Tibial artery (tissue), 4 donors: Measurements from ENCODE around the gene MSL1.
A peak's percentile ranks its signal among the peaks of the same experiment; 100 is the strongest.

Source experiments
- DNase-seq, 2 donors: peaks; one replicate each; pipeline ENCODE4 v3.0.0-alpha.2; 2019
- H3K27ac ChIP-seq, 2 donors: fragments of 200-600 bp; sonication (generic) in 1 of 2; 1 replicate in 1 of 2; 2 replicates in 1 of 2; pipeline ENCODE4 v1.5.1; 2018 to 2019; ENCODE audit warnings: mild to moderate bottlenecking in 1 of 2
- H3K27me3 ChIP-seq, 2 donors: fragments of 200-600 bp; sonication (generic) in 1 of 2; one replicate each; pipeline versions ENCODE4 v1.5.1 to v1.6.0; 2016 to 2019
- H3K36me3 ChIP-seq, 3 donors: fragments of 200-600 bp; sonication (generic) in 2 of 3; one replicate each; pipeline ENCODE4 v1.5.1; 2016 to 2019; ENCODE audit warnings: mild to moderate bottlenecking in 2 of 3
- H3K4me1 ChIP-seq, 4 donors: fragments of 200-600 bp; sonication (generic) in 2 of 4; 1 replicate in 3 of 4; 2 replicates in 1 of 4; pipeline ENCODE4 v1.5.1; 2016 to 2019
- H3K4me3 ChIP-seq, 2 donors: fragments of 200-600 bp; sonication (generic) in 1 of 2; 1 replicate in 1 of 2; 2 replicates in 1 of 2; pipeline ENCODE4 v1.5.1; 2018 to 2019; ENCODE audit warnings: mild to moderate bottlenecking in 2 of 2
- H3K9me3 ChIP-seq, 3 donors: fragments of 200-600 bp; sonication (generic) in 1 of 3; one replicate each; pipeline ENCODE4 v1.5.1; 2016 to 2019
- intact Hi-C: fragments of 100-400 bp; cut with DNase I; formaldehyde crosslinking; loops from one replicate; pipeline ENCODE4 v1.15.0; 2023; ENCODE audit warnings: low total_unique reads
- TF ChIP-seq, protein P1 (sequence below), 2 experiments: fragments of 200-600 bp in 1 of 2; fragments of 450-650 bp in 1 of 2; IDR thresholded peaks; one replicate each; pipeline ENCODE4 v1.5.1; 2017 to 2019; ENCODE audit warnings: antibody characterized with exemption in 2 of 2, mild to moderate bottlenecking in 1 of 2, moderate library complexity in 1 of 2

Gene MSL1, protein sequence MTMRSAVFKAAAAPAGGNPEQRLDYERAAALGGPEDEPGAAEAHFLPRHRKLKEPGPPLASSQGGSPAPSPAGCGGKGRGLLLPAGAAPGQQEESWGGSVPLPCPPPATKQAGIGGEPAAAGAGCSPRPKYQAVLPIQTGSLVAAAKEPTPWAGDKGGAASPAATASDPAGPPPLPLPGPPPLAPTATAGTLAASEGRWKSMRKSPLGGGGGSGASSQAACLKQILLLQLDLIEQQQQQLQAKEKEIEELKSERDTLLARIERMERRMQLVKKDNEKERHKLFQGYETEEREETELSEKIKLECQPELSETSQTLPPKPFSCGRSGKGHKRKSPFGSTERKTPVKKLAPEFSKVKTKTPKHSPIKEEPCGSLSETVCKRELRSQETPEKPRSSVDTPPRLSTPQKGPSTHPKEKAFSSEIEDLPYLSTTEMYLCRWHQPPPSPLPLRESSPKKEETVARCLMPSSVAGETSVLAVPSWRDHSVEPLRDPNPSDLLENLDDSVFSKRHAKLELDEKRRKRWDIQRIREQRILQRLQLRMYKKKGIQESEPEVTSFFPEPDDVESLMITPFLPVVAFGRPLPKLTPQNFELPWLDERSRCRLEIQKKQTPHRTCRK

DNA sequence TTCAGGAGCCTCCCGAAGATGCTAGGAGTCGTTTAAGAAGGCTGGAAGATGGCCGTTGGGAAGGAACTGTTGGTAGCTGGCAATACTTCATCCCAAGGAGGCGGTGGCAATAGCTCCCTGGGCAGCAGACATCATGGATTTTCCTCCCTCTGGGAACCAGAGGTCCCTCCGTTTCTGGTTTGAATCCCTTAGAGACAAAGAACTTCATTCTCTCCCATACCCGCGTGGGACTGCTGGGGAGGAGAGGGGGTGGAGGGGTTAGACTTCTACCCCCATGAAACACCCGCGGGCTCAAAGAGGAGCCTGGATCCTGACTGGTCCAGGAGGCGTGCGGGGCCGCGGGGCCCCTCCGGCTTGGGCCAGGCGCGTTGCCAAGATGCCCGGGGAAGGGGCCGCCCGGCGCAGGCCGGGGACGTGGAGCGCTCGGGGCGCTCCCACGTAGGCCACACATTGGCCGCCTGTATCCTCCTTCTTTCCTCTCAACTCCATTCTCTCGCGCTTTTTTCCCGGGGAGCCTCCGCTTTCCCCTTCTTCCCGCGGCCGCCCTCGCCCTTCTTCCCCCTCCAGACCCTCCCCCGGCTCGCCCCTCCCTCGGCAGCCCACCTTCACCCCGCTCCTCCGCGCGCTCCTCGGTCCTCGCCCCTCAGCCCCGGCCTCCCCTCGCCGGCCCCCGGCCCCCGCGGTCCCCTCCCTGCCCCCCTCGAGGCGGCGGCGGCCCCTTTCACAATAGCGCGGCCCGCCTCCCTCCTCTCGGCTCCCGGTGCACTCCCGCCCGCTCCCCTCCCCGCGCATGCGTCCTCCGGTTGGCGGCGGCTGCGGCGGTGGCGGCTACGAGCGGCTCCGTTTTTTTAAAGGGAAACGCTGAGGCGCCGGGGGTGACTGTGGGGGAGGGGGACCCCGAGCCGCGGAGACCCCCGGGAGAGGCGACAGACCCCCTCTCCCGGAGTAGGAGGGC lies at the start of gene MSL1:
TSS of gene MSL1 (plus strand) at position 791 of the 955 bp plus-strand sequence. CDS start 642 bp downstream, outside the sequence.
- peak; percentile 85 to 96 for DNase-seq
- Histone ChIP-seq H3K4me3 (peak within 1 kb of the TSS; percentile 97 to 99), H3K36me3 (peaks cover 4 to 10% (median 6%) of the 10 kb centered on the region in 3 donors), H3K9me3 (no peaks in the 10 kb centered on the region), H3K4me1 (peaks cover 0 to 35% (median 26%) of the 10 kb centered on the region in 4 donors), H3K27ac (peak within 1 kb of the TSS; percentile 97 to 98), H3K27me3 (no peaks in the 10 kb centered on the region)
- intact Hi-C loops = no loop called here
- TF ChIP-seq, protein P1, sequence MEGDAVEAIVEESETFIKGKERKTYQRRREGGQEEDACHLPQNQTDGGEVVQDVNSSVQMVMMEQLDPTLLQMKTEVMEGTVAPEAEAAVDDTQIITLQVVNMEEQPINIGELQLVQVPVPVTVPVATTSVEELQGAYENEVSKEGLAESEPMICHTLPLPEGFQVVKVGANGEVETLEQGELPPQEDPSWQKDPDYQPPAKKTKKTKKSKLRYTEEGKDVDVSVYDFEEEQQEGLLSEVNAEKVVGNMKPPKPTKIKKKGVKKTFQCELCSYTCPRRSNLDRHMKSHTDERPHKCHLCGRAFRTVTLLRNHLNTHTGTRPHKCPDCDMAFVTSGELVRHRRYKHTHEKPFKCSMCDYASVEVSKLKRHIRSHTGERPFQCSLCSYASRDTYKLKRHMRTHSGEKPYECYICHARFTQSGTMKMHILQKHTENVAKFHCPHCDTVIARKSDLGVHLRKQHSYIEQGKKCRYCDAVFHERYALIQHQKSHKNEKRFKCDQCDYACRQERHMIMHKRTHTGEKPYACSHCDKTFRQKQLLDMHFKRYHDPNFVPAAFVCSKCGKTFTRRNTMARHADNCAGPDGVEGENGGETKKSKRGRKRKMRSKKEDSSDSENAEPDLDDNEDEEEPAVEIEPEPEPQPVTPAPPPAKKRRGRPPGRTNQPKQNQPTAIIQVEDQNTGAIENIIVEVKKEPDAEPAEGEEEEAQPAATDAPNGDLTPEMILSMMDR (IDR thresholded peaks at IDR 0.05) = peak in 1 of 2 experiments; percentile 20

DNA sequence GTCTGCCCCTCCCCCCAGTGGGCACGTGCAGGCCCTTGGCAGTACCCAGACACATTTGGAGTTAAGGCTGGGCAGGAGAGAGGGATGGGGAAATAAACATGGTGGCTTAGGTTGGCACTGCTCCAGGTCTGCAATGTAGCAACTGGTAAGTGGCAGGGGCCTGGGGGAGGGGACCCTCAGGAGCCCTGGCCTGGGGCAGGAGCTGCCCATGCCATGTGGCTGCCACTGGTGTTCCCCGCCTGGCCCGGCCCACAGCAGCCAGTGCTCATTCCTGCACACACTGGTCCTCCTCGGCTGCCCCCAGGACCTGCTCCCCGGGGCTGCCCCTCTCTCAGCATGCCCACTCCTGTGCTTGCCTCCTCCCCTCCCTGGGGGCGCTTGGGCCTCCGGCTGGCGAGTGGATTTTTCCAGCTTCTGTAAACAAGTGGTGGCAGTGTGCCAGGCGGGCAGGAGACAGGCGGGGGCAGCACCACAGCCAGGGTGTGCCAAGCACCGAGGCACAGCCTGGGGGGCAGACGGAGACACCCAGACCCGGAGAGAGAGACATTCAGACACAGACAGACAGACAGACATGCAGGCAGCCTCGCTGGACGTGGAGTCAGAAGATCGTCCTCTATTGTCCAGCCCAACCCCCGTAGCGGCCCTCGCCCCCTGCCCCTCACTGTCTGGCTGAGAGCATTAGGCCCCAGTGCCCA lies 49.6 kb upstream of the MSL1 start:
- H3K4me3 ChIP-seq = peak overlapping the region; percentile 40 to 47
- H3K27me3 ChIP-seq = no peaks in the 10 kb centered on the region
- peak overlapping the region; percentile 93 to 94 for H3K27ac ChIP-seq
- peak; percentile 94 to 98 for DNase-seq
- TF ChIP-seq, protein P1 (IDR thresholded peaks at IDR 0.05) = peak in 1 of 2 experiments; percentile 17
- peaks cover 0 to 20% (median 1%) of the 10 kb centered on the region in 3 donors for H3K36me3 ChIP-seq
- intact Hi-C loops = loop anchor here (5.0 kb wide), 1 partner anchor 35 kb away; no protein-coding TSS in a partner anchor
- no peaks in the 10 kb centered on the region for H3K9me3 ChIP-seq
- H3K4me1 ChIP-seq = peaks cover 15 to 97% (median 97%) of the 10 kb centered on the region in 4 donors

DNA sequence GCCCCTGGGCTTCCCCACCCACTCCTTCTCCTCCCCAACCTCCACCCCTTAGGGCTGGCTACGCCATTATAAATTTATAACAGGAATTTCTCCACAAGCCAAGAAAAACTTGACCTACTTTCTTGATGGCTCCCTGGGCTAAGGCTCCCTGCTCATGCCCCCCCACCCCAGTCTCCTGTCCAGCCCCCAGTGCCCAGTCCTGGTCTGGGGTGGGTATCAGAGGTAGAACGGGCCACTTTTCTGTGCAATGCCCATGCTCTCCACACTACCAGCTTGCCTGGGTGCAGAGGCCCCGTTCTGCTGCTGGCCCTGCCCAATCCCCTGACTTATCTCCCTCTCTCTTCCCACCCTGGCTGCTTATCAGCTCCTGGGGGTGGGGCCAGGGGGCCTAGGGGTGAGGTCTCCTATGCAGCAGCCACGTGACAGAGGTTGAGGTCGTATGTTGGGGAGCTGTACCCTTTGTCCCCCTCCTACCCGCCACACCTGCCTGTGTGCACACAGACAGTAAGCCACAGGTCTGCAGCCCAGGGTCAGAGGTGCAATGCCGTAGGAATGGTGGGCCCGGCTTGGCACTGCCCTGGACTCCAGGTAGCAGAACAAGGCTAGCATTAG lies 48.9 kb upstream of the MSL1 start:
- peak overlapping the region; percentile 93 to 94 for H3K27ac ChIP-seq
- DNase-seq = no peak
- H3K9me3 ChIP-seq = no peaks in the 10 kb centered on the region
- H3K4me1 ChIP-seq = peaks cover 15 to 97% (median 94%) of the 10 kb centered on the region in 4 donors
- TF ChIP-seq, protein P1 (IDR thresholded peaks at IDR 0.05) = no peak
- peaks cover 0 to 27% (median 6%) of the 10 kb centered on the region in 3 donors for H3K36me3 ChIP-seq
- intact Hi-C loops = loop anchor here (5.0 kb wide), 1 partner anchor 34 kb away; no protein-coding TSS in a partner anchor
- H3K27me3 ChIP-seq = no peaks in the 10 kb centered on the region
- H3K4me3 ChIP-seq = peak overlapping the region; percentile 40 to 47

DNA sequence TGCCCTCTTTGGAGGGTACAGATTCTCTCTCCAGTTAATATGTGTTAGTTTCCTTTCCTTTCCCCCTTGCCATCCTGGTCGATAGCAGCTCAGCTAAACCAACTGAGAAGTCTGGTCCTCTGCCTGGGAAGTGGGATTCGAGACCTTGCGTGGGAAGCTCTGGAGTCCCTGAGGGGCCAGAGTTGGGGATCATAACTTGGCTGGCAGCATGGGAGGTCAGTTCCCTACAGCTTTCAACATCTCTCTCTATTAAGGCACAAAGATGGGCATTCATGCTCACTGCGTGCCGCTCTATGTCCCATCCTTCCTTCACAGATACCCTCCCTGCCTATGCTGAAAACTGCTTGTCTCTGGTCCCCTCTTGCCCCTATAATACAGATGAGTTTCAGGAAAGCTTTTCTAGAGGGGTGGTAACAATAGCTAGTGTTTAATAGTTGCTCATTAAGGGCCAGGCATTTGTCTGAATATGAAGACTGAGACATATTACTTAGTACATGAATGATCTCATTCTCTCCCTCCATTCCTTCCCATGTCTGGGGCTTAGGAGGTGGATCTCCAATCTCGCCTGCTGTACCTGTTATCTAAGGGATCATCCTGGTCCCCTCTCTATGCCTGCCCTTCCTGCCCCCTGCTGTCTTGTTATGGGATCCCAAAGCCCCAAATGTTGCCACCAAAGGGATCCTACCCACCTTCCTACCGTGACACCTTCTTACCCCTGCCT lies 48.2 kb upstream of the MSL1 start:
- no peaks in the 10 kb centered on the region for H3K9me3 ChIP-seq
- DNase-seq = no peak
- intact Hi-C loops = loop anchor here (5.0 kb wide), 1 partner anchor 34 kb away; no protein-coding TSS in a partner anchor
- H3K4me1 ChIP-seq = peaks cover 15 to 94% (median 86%) of the 10 kb centered on the region in 4 donors
- H3K27me3 ChIP-seq = no peaks in the 10 kb centered on the region
- peak overlapping the region in 1 of 2 donors; percentile 47 for H3K4me3 ChIP-seq
- H3K27ac ChIP-seq = peak overlapping the region; percentile 93 to 94
- TF ChIP-seq, protein P1 (IDR thresholded peaks at IDR 0.05) = no peak
- H3K36me3 ChIP-seq = peaks cover 4 to 35% (median 6%) of the 10 kb centered on the region in 3 donors
